ENCODE data around the gene ZNF550. TPM values are rescaled to one million over a fixed set of nuclear protein-coding genes. Genes with fewer than 3 reads are reported as not detected.

Gene ZNF550
- total and polyA plus RNA-seq, 2 of the 13 experiments (the other 11 are each of a cell fraction or from before 2014, with no cell fraction given) = 8.6 to 9.1 TPM

DNA sequence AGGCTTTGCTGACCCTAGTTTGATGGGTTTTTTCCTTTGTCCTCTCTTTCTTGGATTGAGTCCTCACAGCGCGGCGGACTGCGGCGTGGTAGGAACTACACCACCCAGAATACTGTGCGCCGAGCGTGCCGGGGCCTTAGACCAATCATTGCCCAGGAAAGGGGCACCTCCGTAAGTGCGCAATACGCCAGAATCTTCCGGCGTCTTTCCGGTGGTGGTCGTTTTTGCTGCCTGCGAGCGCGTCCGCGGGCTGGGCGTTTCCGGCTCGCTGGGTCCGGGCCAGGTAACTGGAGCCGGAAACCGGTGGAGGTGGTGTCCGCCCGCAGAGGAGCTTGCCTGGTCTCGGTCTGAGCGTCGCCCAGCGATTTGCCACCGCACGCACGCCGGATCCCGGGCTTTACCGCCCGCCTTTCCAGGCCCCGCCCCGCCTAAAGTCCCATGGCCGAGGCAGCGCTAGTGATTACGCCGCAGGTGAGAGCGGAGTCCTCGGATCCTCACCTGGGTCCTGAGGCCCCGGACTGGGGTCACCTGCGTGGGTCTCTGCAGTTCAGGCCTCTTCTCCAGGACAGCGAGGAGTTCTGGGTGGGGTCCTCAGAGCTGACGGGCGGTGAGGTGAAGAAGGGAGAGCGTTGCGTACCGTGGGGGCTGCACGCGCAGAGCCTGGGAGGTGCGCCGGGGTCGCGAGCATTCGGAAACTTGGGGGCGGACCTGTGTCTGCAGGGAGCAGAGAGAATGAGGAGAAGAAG lies 32.4 kb downstream of the ZNF550 start, which contains the start of gene ZNF549 (continued):
- TF ChIP-seq, protein P1, sequence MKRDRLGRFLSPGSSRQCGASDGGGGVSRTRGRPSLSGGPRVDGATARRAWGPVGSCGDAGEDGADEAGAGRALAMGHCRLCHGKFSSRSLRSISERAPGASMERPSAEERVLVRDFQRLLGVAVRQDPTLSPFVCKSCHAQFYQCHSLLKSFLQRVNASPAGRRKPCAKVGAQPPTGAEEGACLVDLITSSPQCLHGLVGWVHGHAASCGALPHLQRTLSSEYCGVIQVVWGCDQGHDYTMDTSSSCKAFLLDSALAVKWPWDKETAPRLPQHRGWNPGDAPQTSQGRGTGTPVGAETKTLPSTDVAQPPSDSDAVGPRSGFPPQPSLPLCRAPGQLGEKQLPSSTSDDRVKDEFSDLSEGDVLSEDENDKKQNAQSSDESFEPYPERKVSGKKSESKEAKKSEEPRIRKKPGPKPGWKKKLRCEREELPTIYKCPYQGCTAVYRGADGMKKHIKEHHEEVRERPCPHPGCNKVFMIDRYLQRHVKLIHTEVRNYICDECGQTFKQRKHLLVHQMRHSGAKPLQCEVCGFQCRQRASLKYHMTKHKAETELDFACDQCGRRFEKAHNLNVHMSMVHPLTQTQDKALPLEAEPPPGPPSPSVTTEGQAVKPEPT (CRISPR knock-in tag; IDR thresholded peaks at IDR 0.05; ENCODE audit: low read depth) = 0 out of 2 replicates have a peak, but pooled peaks have one; percentile 47
- TF ChIP-seq TBP (CRISPR knock-in tag; IDR thresholded peaks at IDR 0.05) = no peak
- peak; percentile 93 for TF ChIP-seq PHF8 (CRISPR knock-in tag; IDR thresholded peaks at IDR 0.05)
- TF ChIP-seq IRF2 (CRISPR knock-in tag; IDR thresholded peaks at IDR 0.05) = peak; percentile 97
- TF ChIP-seq MEF2D (CRISPR knock-in tag; IDR thresholded peaks at IDR 0.05) = no peak; the same call in 1 of the 2 replicates
- peak; percentile 79 for TF ChIP-seq TEAD3 (CRISPR knock-in tag; optimal IDR thresholded peaks at IDR 0.05; ENCODE audit: borderline replicate concordance)
- peak; percentile 40; the same call in 1 of the 2 replicates for TF ChIP-seq SOX5 (CRISPR knock-in tag; IDR thresholded peaks at IDR 0.05; ENCODE audit: borderline replicate concordance)
- TF ChIP-seq, protein P2, sequence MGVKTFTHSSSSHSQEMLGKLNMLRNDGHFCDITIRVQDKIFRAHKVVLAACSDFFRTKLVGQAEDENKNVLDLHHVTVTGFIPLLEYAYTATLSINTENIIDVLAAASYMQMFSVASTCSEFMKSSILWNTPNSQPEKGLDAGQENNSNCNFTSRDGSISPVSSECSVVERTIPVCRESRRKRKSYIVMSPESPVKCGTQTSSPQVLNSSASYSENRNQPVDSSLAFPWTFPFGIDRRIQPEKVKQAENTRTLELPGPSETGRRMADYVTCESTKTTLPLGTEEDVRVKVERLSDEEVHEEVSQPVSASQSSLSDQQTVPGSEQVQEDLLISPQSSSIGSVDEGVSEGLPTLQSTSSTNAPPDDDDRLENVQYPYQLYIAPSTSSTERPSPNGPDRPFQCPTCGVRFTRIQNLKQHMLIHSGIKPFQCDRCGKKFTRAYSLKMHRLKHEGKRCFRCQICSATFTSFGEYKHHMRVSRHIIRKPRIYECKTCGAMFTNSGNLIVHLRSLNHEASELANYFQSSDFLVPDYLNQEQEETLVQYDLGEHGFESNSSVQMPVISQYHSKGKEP (CRISPR knock-in tag; IDR thresholded peaks at IDR 0.05) = no peak
- TF ChIP-seq, protein P3, sequence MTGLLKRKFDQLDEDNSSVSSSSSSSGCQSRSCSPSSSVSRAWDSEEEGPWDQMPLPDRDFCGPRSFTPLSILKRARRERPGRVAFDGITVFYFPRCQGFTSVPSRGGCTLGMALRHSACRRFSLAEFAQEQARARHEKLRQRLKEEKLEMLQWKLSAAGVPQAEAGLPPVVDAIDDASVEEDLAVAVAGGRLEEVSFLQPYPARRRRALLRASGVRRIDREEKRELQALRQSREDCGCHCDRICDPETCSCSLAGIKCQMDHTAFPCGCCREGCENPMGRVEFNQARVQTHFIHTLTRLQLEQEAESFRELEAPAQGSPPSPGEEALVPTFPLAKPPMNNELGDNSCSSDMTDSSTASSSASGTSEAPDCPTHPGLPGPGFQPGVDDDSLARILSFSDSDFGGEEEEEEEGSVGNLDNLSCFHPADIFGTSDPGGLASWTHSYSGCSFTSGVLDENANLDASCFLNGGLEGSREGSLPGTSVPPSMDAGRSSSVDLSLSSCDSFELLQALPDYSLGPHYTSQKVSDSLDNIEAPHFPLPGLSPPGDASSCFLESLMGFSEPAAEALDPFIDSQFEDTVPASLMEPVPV (CRISPR knock-in tag; IDR thresholded peaks at IDR 0.05) = peak; percentile 52; the same call in 1 of the 2 replicates
- peak; percentile 85 for TF ChIP-seq ZFY (CRISPR knock-in tag; IDR thresholded peaks at IDR 0.05)
- TF ChIP-seq ZFX (CRISPR knock-in tag; IDR thresholded peaks at IDR 0.05; ENCODE audit: low read depth) = peak; percentile 86
- TF ChIP-seq, protein P4, sequence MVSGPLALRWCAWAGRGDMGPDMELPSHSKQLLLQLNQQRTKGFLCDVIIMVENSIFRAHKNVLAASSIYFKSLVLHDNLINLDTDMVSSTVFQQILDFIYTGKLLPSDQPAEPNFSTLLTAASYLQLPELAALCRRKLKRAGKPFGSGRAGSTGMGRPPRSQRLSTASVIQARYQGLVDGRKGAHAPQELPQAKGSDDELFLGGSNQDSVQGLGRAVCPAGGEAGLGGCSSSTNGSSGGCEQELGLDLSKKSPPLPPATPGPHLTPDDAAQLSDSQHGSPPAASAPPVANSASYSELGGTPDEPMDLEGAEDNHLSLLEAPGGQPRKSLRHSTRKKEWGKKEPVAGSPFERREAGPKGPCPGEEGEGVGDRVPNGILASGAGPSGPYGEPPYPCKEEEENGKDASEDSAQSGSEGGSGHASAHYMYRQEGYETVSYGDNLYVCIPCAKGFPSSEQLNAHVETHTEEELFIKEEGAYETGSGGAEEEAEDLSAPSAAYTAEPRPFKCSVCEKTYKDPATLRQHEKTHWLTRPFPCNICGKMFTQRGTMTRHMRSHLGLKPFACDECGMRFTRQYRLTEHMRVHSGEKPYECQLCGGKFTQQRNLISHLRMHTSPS (CRISPR knock-in tag; IDR thresholded peaks at IDR 0.05; ENCODE audit: low read depth) = no peak
- no peak for TF ChIP-seq HOXD1 (CRISPR knock-in tag; IDR thresholded peaks at IDR 0.05)
- no peak for TF ChIP-seq ARNT (IDR thresholded peaks at IDR 0.05)
- no peak for TF ChIP-seq CBX1 (IDR thresholded peaks at IDR 0.05; ENCODE audit: low read depth)
- no peak for TF ChIP-seq AKAP8 (CRISPR knock-in tag; IDR thresholded peaks at IDR 0.05)
- TF ChIP-seq ZSCAN12 (CRISPR knock-in tag; IDR thresholded peaks at IDR 0.05) = no peak
- TF ChIP-seq ATF1 (CRISPR knock-in tag; IDR thresholded peaks at IDR 0.05) = peak; percentile 90
- no peak for TF ChIP-seq EP300 (IDR thresholded peaks at IDR 0.05; ENCODE audit: low read depth in 2 of 2, low read length in 2 of 2)
- no peak for TF ChIP-seq EP300 (CRISPR knock-in tag; IDR thresholded peaks at IDR 0.05; ENCODE audit: borderline replicate concordance)
- TF ChIP-seq, protein P5, sequence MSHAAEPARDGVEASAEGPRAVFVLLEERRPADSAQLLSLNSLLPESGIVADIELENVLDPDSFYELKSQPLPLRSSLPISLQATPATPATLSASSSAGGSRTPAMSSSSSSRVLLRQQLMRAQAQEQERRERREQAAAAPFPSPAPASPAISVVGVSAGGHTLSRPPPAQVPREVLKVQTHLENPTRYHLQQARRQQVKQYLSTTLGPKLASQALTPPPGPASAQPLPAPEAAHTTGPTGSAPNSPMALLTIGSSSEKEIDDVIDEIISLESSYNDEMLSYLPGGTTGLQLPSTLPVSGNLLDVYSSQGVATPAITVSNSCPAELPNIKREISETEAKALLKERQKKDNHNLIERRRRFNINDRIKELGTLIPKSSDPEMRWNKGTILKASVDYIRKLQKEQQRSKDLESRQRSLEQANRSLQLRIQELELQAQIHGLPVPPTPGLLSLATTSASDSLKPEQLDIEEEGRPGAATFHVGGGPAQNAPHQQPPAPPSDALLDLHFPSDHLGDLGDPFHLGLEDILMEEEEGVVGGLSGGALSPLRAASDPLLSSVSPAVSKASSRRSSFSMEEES (CRISPR knock-in tag; IDR thresholded peaks at IDR 0.05) = peak; percentile 46; the same call in 1 of the 2 replicates

Data from HepG2 (cell line).